GM19468 (cell line): ENCODE data around the gene HOXA7.

Experiments
- ATAC-seq: cut with Tn5 transposase; IDR thresholded peaks from one replicate; pipeline ENCODE4 v1.9.1; 2021; ENCODE audit warnings: mild to moderate bottlenecking, moderate library complexity, moderate number of reproducible peaks; ENCODE audit not compliant: unreplicated experiment; ENCODE audit errors: extremely low read depth

The HOXA7 gene

GRCh38 chr7:27149842-27150567 lies 6.5 kb downstream of the HOXA7 start:
- no peak for ATAC-seq

GRCh38 chr7:27148756-27149641 lies 7.5 kb downstream of the HOXA7 start:
- no peak for ATAC-seq

- ATAC-seq = no peak
Measured at GRCh38 chr7:27148031-27148755, 8.3 kb downstream of the HOXA7 start.

GRCh38 chr7:27147199-27148030 lies 9.1 kb downstream of the HOXA7 start, which contains the start of gene HOXA6:
TSS of gene HOXA6 (minus strand) at chr7:27147774. CDS start at chr7:27147749, 25 bp downstream.
- ATAC-seq = no peak

- no peak for ATAC-seq
Measured at GRCh38 chr7:27146491-27147198, 9.8 kb downstream of the HOXA7 start.

- no peak for ATAC-seq
Measured at GRCh38 chr7:27145914-27146412, 10.5 kb downstream of the HOXA7 start.

GRCh38 chr7:27145165-27145913 lies 11.1 kb downstream of the HOXA7 start:
- no peak for ATAC-seq

- no peak for ATAC-seq
Measured at GRCh38 chr7:27144781-27145164, 11.7 kb downstream of the HOXA7 start.

- ATAC-seq = no peak
Measured at GRCh38 chr7:27143950-27144780, 12.3 kb downstream of the HOXA7 start.

- no peak for ATAC-seq
Measured at GRCh38 chr7:27143023-27143949, 13.2 kb downstream of the HOXA7 start, which contains the start of gene HOXA5. TSS of gene HOXA5 (minus strand) at chr7:27143681. CDS start at chr7:27143607, 74 bp downstream.

GRCh38 chr7:27142580-27143022 lies 13.9 kb downstream of the HOXA7 start:
- ATAC-seq = no peak

GRCh38 chr7:27141923-27142579 lies 14.4 kb downstream of the HOXA7 start:
- no peak for ATAC-seq

GRCh38 chr7:27141137-27141922 lies 15.1 kb downstream of the HOXA7 start:
- no peak for ATAC-seq

- ATAC-seq = no peak
Measured at GRCh38 chr7:27140126-27140857, 16.2 kb downstream of the HOXA7 start.
